AG09319 (cell line): ENCODE results near the gene CYP24A1.

ENCODE experiments used
- DNase-seq: peaks from one replicate; pipeline ENCODE4 v3.0.0-alpha.2; 2010; ENCODE audit warnings: low read depth; ENCODE audit errors: extremely low read depth
- CTCF ChIP-seq: IDR thresholded peaks from 2 replicates; pipeline ENCODE4 v1.5.1; 2011; ENCODE audit warnings: low read depth, mild to moderate bottlenecking, inconsistent platforms, low read length, moderate library complexity

Gene CYP24A1

GRCh38 chr20:54172532-54172855, 1.3 kb downstream of the CYP24A1 start:
- TF ChIP-seq CTCF = no peak
- DNase-seq = no peak

GRCh38 chr20:54170963-54171362, 2.8 kb downstream of the CYP24A1 start:
- DNase-seq = no peak
- no peak for TF ChIP-seq CTCF

GRCh38 chr20:54170026-54170471, 3.7 kb downstream of the CYP24A1 start:
- DNase-seq = no peak
- no peak for TF ChIP-seq CTCF

DNA sequence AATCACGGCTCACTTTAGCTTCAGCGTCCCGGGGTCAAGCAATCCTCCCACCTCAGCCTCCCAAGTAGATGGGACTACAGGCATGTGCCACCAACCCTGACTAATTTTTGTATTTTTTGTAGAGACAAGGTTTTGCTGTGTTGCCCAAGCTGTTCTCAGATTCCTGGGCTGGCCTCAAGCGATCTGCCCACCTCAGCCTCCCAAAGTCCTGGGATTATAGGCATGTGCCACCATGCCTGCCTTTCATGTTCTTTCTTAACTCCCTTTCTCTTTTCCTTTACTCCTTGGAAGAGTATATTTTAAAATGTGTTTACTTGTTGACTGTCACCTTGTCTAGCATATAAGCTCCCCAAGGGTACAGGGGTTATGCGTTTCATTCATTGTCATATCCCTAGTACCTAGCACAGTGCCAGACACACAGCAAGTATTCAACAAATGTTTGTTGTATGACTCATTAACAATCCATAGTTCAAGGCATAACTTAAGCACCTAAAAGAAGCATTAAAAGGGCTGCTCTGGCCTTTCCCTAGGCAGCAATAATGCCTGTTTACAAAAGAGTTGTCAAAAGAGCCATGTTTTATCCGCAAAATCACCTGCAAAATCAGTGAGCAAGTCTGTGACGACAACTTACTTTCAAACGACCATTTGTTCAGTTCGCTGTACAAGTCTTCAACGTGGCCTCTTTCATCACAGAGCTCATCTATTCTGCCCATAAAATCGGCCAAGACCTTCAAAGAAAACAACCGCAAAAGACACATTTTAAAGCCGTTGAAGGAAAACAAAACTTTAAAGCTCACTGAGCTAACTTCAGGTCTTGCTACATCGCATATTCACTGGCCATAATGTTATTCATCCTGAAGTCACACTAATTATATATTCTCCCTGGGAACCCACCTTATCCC, 4.6 kb downstream of the CYP24A1 start:
- no peak for DNase-seq
- TF ChIP-seq CTCF = no peak

GRCh38 chr20:54167909-54168872, 5.6 kb downstream of the CYP24A1 start:
- no peak for DNase-seq
- no peak for TF ChIP-seq CTCF

GRCh38 chr20:54166987-54167662, 6.7 kb downstream of the CYP24A1 start:
- no peak for DNase-seq
- no peak for TF ChIP-seq CTCF
